NCI-H82 treated with DMSO at 0.1 percent for 48 hours (cell line): Measurements from ENCODE around the gene GRXCR1.

ENCODE experiments used
- DNase-seq: peaks from one replicate; lab custom pipeline; 2025; ENCODE audit not compliant: unreplicated experiment; lab: John Stamatoyannopoulos, UW

The GRXCR1 gene

GRCh38 chr4:42925921-42926320, 33.4 kb downstream of the GRXCR1 start:
- no peak for DNase-seq

GRCh38 chr4:42927946-42928345, 35.4 kb downstream of the GRXCR1 start:
- DNase-seq, result no peak

- DNase-seq, result no peak
Observed at GRCh38 chr4:42928582-42928981, 36.1 kb downstream of the GRXCR1 start.

- no peak for DNase-seq
Observed at GRCh38 chr4:42942216-42942615, 49.7 kb downstream of the GRXCR1 start.

- DNase-seq, result no peak
Observed at GRCh38 chr4:42945874-42946273, 53.4 kb downstream of the GRXCR1 start.

- DNase-seq, result no peak
Observed at GRCh38 chr4:42953321-42953720, 60.8 kb downstream of the GRXCR1 start.

- no peak for DNase-seq
Observed at GRCh38 chr4:42954963-42955669, 62.6 kb downstream of the GRXCR1 start.

GRCh38 chr4:42955746-42956505, 63.4 kb downstream of the GRXCR1 start:
- DNase-seq, result no peak

- no peak for DNase-seq
Observed at GRCh38 chr4:42965326-42965725, 72.8 kb downstream of the GRXCR1 start.

- no peak for DNase-seq
Observed at GRCh38 chr4:42985976-42986375, 93.5 kb downstream of the GRXCR1 start.

- peak; percentile 36 for DNase-seq
Observed at GRCh38 chr4:42995343-42995944, 102.9 kb downstream of the GRXCR1 start.

GRCh38 chr4:43008793-43009192, 116.3 kb downstream of the GRXCR1 start:
- DNase-seq, result no peak

GRCh38 chr4:43014256-43014655, 121.7 kb downstream of the GRXCR1 start:
- DNase-seq, result no peak

- no peak for DNase-seq
Observed at GRCh38 chr4:43041632-43042031, 149.1 kb downstream of the GRXCR1 start.

- no peak for DNase-seq
Observed at GRCh38 chr4:43047058-43047457, 154.5 kb downstream of the GRXCR1 start.

GRCh38 chr4:43048570-43048969, 156.1 kb downstream of the GRXCR1 start:
- DNase-seq, result no peak

GRCh38 chr4:43049326-43049725, 156.8 kb downstream of the GRXCR1 start:
- no peak for DNase-seq

GRCh38 chr4:43066415-43066814, 173.9 kb downstream of the GRXCR1 start:
- DNase-seq, result no peak

- no peak for DNase-seq
Observed at GRCh38 chr4:43071069-43071468, 178.6 kb downstream of the GRXCR1 start.
